ENCODE results near the gene DAB1.

DAB1 gene

DNA sequence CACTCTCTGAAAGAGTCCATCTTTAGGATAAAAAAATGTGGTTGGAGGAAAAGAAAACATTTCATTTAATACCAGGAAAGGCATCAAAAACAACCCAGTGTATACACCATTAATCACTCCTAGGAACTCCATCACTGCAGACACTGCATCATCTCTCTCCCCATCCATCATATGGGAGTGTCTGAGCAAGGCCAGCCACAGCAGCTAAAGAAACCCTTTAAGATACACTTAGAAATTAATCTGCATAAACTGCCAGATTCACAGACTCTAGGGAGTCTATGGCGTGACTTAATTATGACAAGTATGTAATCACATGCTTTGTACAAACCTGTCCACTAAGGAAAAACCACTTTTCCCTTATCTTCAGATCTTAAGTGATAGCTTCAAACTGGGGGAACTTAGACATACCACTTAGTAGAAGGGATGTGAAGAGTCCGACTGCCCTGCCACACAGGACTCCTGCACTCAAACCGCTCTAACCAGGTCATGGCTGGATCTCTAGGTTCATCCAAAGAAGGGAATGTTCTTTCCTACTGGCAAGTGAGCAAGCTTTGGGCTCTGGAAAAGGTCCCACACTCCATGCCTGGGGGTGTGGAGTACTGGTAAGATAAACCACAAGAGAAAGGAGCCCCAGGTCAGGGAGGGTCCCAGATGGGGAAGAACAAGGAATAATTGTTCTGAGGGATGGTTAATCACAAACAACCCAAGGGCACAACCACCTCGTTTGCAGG, 397.1 kb downstream of the DAB1 start:
- no peak for DNase-seq (ENCODE audit: low read depth, low spot score)

DNA sequence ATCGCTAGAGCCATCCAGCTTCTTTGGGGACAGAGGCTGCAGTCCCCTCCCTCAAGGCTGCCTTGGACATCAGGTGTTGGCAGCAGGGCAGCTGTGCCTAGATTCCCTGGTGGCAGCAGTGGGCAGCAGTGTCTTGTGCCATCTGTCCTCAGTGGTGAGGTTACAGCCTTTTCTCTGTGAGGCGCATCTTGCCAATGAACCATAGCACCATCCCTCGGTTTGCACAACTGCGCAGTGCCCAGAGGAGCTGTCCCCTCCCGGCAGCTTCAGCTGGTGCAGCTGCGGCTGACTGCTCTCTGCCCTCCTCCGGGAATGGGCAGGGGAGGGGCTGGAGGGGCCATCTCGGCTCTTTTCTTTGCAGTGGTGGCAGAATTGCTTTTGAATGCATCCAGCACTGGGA, 399.0 kb downstream of the DAB1 start:
- DNase-seq (ENCODE audit: low read depth, low spot score) = no peak

DNA sequence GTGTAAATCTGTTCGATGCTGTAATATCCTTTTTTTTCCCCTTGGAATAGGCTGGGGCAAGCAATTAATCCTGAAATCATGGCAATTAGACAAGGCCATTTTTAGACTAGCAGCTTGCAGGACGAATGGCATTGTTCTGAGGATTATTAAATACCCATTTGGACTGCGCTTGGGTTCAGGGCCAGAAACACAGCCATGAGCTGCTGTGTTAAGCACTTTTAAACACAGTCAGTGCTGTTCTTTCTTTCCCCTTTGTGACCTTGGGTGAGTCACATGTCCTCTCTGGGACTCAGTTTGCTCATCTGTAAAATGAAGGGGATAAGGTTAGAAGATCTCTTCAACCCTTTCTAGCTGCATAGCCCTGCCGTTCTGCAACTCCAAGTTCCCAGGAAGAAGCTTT, 399.4 kb downstream of the DAB1 start:
- DNase-seq (ENCODE audit: low read depth, low spot score) = no peak

DNA sequence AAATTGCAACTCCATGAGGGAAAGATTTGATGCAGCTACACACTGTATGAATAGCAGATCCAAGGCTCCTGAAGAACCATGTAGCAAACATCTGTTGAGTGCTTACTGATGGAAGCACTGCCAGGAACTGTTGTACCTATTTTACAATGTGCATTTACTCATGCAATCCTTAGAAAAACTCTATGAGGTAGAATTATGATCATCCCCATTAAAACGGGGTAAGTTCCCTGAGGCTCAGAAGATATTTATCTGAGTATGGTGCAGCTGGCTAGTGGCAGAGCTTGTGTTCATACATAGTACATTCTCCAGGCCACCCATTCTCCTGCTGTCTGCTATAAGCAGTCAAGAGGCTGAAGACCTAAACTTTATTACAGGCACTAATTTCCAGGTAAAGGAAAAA, 403.6 kb downstream of the DAB1 start:
- no peak for DNase-seq (ENCODE audit: low read depth, low spot score)

DNA sequence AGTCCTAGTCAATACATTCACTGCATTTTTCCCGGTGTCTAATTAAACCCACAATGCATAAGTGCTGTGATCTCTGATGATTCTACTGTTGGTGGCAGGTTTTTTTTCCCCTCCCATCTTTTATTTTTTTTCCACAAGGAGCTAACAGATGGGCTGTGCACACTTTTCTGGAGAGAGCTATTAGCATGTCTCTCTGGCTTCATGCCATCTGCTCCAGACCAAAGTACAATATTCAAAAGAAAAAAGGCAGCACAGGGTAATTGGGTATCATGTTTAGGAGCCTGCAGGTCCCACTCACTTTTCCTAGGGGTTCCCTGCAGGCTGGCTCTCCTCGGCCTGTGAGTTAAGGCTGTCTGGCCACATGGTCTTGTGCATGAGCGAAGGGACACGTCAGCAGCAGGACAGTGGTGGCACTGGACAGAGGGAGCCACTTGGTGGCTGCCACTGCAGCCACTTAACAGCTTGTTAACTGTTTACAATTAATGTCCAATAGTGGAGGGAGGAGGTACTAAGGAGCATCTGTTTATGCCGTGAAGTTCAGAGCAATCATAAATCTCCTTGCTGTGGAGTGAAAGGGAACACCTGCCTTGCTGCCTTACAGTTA, 404.5 kb downstream of the DAB1 start:
- DNase-seq (ENCODE audit: low read depth, low spot score) = no peak

DNA sequence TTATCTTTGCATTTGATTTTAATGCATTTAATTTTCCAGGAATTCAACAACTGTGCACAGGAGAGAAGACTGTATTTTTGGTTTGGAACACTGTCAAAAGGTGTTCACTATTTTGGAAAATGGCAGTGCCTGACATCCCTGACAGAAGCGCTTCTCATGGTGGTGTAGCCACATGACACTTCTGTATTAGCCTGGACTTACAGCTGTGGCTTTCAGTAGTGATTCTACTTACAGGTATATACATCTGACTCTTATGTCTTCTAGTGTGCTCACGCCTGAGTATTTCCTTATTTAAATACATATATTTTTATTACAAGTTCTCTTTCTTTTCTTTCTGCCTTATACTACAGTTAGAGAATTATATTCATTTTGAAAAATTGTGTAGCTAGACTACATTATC, 405.7 kb downstream of the DAB1 start:
- no peak for DNase-seq (ENCODE audit: low read depth, low spot score)

DNA sequence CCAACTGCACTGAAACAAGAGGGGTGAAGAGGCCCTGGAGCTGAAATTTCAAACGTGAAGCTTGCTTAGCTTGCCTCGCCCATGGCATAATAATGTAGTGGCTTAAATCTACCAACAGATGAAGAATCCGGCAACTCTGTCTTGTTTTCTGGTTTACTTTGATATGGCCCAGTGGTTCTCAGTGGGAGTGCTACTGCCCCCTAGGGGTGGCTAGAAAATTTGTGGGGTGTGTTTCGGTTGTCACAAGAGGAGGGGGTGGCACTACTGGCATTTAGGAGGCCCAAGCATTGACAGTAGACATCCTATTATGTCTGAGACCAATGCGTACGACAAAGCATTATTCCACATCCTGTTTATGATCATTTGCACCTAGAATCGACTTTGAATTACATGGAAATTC, 406.1 kb downstream of the DAB1 start:
- no peak for DNase-seq (ENCODE audit: low read depth, low spot score)

DNA sequence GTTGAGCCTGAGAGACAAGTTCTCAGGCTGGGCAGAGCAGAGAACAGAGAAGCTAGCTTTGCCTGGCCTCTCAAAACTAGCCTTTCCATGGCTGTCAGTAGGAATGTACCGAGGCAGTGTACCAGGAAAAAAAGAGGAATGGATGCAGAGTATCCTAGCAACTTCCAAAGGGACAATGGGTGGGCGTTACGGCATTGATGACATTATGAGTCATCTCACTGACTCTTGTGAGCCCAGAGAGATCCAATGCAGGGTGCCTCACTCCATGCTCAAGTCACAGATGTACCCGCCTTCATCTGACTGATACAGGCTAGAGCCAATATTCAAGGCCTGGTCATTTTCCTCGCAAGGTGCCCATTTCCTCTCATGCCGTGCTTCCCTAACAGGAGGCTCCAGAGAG, 406.7 kb downstream of the DAB1 start:
- peak; percentile 47 for DNase-seq (ENCODE audit: low read depth, low spot score)

DNA sequence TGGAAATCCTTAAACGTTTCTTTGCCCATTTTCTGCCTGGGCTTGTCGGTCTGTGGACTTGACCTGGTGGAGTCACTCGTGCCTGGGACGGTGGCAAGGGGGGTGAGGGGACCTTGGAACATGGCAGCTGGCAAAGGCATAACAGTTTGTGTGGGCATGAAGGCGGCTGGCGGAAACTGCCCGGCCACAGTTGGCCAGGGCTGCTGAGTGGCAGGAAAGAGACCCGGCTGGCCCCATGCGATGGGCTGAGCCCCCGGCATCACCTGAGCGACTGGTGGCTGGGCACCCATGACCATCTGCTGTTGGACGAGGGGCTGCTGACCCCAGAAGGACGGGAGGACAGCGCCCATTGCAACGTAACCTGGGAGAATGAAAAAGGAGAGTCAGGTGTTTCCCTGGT, 408.8 kb downstream of the DAB1 start:
- DNase-seq (ENCODE audit: low read depth, low spot score) = no peak

DNA sequence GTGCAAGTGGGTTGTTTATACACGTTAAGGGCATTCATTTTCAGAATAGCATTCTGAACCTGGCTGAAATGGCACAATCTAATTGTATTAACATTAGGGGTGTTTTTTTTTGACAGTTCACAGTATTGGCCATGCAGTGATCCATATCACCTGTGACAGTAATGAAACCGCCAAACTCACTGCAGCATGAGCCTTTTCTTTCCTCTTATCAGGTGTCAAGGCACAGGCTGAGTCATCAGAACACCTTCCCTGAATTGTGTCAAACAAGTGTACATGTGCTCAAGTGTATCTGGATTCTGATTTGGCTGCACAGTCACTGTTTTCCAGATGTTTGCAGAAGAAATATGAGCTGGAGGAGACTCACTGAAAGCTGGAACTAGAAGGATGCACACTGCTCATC, 410.3 kb downstream of the DAB1 start:
- DNase-seq (ENCODE audit: low read depth, low spot score) = no peak

DNA sequence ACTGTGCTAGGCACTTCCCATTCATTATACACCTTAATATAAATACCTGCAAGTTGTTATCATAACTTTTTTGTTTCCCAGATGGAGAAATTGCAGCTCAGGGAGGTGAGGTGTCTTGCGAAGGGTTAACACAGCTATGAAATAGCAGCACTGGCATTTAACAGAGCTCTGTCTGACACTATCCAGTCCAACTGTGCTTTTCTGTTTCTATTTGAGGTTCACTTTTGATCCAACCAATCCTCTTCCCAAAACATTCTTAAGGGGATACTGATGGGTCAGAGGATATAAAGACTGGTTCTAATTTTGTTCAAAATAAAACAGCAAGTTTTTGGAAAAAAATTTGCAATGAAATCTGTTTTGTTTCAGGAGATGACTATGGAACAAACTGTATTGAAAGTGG, 411.5 kb downstream of the DAB1 start:
- no peak for DNase-seq (ENCODE audit: low read depth, low spot score)

DNA sequence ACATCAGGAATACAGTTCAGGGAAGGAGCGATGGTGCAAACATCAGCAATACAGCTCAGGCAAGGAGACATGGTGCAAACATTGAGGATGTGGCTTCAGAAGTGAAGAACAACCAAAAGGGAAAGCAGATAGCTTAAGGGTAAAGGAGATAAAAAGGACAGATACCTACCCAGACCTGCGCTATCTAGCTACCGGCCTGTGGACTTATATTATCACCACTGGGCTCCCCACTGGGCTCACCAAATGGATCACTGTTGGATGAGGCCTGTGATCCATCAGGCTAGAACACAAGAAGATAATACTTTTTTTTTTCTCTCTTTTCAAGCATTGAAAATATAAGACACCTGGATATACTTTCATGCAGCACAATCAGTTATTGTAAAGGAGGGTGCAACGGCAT, 413.3 kb downstream of the DAB1 start:
- no peak for DNase-seq (ENCODE audit: low read depth, low spot score)

DNA sequence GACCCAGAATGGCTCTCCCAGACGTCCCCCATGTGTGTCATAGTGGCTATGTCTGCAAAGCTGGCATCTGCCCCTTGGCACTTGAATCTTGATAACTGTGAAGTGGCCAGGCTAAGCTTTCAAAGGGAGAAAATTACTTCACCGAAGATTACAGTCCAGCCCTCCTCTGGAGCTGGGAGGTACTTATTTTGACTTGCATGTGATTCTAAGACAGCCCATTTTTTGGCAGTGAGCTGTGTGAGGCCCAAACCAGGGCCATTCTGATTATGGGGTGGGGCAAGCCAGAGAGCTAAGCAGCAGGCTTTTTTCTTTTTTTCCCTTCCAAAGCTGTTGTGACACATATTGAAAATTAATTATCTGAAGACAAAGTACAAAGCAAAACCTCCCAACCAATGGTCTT, 415.9 kb downstream of the DAB1 start:
- DNase-seq (ENCODE audit: low read depth, low spot score) = no peak

DNA sequence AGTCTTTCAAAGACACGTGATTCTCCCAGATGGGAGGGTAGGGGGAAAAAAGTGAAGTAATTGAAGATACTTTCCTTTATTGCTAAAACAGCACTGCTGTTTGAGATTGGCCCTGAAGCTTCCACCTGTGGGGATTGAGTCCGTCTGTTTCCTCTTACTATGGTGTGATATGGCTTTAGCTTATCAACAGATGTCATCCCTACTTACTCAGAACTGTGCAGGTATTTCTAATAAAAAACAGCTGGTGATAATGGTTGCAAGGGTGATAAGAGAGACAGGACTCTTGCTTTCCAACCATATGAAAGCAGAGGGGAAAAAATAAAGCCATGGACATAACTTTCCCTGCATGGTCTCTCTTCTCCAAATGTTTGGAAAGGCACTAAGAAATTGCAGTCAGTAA, 416.4 kb downstream of the DAB1 start:
- no peak for DNase-seq (ENCODE audit: low read depth, low spot score)

DNA sequence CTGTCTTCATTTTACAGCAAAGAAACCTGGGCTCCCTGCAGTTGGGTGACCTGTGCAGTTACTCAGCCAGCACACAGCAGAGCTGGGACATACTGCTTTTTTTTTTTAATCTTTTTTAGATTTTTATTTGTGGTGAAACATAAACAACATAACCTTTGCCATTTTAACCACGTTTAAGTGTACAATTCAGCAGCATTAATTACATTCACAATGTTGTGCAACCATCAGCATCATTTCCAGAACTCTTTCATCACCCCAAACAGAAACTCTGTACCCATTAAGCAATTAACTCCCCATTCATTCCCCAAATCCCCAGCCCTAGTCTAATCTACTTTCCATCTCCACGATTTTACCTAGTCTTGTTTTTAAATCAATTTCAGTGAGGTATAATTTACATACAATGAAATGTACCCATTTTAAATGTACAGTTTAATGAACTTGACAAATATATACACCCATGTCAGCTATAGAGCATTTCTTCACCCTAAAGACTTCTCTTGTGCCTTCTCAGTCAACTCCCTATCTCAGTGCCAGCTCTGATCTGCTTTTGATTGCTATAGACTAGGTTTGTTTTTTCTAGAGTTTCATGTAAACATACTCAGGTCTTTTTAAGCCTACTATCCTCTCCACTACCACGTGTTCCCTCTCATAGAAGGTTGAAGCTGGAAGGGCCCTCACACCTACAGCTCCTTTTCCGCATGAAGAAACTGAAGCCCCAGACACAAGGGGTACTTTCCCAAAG, 420.3 kb downstream of the DAB1 start:
- no peak for DNase-seq (ENCODE audit: low read depth, low spot score)

DNA sequence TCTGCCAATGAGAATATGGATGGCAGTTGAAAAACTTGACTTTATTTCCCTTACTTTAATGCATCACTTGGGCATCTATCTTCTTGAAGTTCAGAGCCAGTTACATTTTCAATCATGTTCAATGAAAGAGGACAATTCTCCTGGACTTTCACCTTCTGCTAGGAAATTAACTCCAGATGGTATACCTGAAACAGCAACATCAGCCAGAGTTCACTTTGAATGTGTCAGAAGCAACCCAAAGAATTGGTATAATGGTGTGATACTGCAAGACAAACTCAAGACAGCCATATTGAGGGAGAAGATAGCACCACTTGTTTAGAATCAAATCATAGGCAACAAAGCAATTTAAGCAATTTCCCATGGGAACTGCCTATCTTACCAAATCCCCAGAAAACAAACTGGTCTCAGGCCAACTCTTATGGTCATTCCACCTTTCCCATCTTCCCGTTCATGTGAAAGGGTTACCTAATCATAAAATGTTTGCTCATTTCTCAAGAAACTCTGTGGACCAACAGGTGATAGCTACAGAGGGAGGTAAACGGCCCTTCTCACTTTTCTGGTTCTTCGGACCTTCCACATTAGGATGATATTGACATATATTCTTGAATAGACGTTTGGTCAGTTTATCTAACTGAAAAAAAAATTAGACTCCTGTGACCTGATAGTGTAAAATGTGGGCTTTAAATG, 428.3 kb downstream of the DAB1 start:
- DNase-seq (ENCODE audit: low read depth, low spot score) = no peak

DNA sequence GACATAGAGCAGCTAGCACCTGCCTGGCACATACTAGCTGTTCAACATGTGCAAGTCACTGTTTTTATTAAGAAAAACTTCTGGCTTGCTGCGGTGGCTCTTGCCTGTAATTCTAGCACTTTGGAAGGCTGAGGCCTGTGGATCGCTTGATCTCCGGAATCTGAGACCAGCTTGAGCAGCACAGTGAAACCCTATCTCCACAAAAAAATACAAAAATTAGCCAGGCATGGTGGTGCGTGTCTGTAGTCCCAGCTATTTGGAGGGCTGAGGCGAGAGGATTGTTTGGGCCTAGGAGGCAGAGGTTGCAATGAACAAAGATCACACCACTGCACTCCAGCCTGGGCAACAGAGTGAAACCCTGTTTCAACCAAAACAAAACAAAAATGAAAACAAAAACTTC, 430.4 kb downstream of the DAB1 start:
- no peak for DNase-seq (ENCODE audit: low read depth, low spot score)

DNA sequence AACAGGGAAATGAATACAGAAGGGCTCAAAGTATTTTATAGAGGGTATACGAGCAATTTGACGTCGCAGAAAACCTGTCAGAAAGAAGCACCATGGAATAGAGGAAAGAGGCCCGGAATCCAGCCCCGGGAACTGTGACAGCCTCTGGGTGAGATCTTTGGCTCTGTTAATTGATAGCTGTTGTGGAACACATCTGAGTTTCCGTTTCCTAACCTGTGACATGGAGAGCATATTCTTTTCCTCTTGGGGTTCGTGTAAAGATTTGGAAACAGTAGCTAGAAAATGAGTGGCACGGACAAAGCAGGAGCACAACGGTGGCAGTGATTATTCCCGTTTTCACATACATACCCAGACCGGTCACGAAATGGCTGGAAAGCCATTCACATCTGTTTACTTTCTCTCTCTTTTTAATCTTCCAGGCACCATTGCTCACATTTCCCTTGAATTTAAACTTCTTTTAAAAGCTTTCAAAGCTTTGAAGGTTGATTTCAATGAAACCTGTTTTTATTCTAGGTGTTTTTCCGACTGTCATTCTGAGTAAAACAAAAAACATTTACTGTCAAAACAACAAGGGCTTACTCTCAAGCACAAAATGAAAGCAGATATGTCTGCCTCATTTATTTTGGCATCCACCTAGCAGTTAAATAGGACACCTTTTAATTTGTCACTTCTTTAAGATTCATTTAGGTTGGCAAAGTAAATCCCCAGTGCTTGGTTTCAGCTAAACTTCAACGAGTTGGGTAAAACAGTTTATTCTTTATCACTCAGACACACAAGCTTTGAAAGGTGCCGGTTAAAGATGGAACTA, 431.3 kb downstream of the DAB1 start:
- peak; percentile 16 for DNase-seq (ENCODE audit: low read depth, low spot score)

DNA sequence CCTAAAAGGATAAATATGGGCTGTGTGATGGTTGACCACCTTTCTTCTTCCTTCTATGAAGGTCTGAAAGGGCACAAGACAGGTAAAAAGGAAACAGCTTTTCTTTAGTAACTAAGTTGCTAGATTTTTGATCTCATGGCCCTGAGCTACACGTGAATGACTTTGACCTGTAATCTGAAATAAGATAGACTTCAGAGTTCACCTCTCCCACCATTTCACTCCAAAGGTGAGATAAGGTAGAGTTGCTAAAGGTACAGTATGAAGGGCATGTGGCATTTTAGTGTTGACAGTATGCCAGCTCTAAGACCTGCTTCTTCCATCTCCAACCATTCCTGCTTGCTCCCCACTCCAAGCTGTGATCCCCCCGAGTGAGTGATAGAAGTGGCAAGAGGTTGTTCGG, 432.3 kb downstream of the DAB1 start:
- no peak for DNase-seq (ENCODE audit: low read depth, low spot score)

DNA sequence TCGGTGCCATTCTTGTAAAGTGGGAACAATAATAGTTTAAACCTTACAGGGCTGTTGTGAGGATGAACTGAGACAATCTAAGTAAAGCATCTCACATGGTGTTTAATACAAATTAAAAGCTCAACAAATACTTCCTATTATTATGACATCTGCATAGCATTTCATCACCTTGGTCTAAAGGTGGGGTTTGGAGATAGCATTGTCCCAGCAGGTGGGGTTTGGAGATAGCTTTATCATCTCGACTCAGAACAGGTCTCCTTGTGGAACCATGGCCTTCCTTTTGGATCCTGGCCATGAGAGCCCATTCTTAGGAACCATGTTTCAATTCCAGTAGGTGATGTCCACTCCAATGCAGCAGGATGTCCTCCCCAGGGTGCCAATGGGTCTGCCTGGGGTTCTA, 437.5 kb downstream of the DAB1 start:
- DNase-seq (ENCODE audit: low read depth, low spot score) = no peak

DNA sequence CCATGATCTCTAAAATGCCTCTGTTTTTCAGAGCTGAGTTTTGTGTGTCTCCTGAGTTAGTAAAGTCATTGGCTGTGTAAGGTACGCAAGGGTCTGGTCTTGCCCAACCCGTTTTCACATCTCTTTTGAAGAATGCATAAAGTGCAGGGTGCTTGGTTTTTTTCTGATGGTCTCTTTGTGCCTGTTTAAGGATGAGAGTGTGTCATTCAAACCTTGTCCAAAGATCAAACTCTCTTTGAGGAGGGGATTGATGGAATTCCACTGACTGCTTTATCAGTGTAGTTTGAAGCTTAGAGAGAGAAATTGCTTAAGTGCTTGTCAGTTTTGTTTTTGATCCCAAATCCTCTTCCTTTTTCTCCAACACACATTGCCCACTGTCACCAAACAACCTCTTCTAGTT, 438.0 kb downstream of the DAB1 start:
- no peak for DNase-seq (ENCODE audit: low read depth, low spot score)

DNA sequence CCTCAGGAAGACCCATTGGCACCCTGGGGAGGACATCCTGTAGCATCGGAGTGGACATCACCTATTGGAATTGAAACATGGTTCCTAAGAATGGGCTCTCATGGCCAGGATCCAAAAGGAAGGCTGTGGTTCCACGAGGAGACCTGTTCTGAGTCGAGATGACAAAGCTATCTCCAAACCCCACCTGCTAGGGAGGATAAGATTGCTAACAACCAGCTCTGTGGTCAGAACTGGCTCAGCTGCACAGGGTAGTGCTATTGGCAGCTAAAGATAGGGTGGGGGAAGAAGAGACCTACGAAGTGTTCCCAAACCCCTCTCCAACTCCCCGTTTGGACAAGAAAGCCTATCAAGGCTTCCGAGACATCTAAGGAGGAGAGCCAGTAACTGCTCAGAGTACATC, 440.4 kb downstream of the DAB1 start:
- no peak for DNase-seq (ENCODE audit: low read depth, low spot score)

Measured in astrocyte of the hippocampus (primary cell).